HG03045 (cell line): ENCODE measurements around the gene EPHB2.
"Not testable (repeated sequence)": the region's sequence is repeated elsewhere in the genome, so short reads cannot be mapped to it uniquely, and the experiment has no call there.

Experiments used
- ATAC-seq: cut with Tn5 transposase; IDR thresholded peaks from one replicate; pipeline ENCODE4 v1.9.1; 2021; ENCODE audit warnings: mild to moderate bottlenecking, moderate library complexity; ENCODE audit not compliant: unreplicated experiment

The EPHB2 gene

DNA sequence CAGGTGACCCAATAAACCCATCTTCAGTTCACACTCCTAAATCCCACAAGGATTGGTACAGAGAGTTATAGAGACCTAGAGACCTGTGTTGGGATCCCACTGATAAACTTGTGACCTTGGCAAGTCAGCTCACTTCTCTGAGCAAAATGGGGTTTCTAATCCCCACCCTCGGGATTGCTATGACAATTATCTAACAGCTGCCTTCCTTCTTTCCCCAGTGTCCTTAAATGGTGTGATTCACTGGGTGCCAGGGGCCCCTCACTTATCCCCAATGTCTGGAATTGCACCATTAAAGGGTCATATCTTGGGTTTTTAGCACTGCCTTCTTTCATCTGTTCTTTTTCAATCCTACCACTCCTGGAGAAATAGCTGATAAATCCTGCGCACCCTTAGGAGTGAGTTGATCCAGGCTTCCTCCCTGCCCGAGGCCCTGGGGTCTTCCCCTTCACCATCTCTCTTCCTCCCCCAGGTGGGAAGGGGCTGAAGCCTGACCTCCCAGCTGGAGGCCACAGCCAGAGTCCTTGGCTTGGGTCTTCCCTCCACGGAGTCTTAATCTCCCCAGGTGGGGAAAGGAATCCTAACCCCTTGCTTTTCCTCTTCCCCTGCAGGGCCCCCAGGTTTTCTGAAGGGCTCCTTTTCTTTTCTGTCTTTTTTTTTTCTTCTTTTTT, 222.3 kb downstream of the EPHB2 start:
- no peak for ATAC-seq

DNA sequence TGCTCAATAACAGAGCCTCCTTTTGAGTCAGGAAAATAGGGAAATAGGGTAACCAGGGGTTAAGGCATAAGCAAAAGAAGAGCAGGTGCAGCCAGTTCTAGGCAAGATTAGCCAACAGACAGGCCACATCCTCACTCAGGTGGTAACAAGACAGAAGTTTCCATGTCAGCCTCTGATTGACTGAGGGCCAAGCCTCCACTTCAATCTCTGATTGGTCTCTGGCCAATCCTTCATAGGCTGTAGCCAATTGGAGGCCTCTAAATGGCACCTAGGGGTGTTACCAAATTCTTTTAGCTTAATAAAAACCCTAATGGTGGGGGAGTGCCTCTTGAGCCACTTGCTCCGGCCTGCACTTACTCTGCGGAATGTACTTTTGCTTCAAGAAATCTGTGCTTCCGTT, 224.8 kb downstream of the EPHB2 start:
- no peak for ATAC-seq

DNA sequence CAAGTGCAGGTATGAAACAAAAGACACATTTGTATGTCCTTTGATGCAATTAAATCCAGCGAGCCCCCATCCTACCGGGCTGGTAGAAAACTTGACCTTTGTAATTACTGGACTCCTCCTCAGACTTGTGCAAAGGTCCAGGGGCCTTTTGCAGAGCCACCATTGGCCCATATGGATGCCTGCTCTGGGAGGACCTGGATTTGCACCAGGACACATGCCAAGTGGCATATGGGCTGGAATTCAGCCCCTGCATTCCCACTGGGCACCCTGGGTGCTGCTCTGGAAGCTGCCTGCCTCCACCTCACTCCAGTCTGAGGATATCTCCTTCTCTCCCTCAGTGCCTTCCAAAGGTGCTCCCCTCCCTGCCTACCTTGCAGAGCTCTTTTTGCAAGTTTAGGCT, 226.0 kb downstream of the EPHB2 start:
- ATAC-seq, result no peak

DNA sequence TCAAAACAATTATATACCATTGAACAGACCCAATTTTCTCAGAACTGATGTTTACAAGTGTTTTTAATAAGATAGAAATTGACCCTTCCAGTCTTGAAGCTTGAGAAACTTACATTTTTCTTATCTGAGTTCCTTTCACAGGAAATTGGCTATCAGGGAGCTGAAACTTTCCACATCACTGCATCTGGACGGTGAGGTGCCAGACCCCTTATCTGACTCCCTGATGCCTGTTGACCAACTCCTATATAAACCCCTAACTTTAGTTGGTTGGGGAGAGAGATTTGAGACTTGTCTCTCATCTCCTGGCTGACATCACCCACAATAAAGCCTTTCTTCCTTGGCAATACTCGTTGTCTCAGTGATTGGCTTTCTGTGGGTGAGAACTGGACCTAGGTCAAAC, 230.6 kb downstream of the EPHB2 start:
- no peak for ATAC-seq

DNA sequence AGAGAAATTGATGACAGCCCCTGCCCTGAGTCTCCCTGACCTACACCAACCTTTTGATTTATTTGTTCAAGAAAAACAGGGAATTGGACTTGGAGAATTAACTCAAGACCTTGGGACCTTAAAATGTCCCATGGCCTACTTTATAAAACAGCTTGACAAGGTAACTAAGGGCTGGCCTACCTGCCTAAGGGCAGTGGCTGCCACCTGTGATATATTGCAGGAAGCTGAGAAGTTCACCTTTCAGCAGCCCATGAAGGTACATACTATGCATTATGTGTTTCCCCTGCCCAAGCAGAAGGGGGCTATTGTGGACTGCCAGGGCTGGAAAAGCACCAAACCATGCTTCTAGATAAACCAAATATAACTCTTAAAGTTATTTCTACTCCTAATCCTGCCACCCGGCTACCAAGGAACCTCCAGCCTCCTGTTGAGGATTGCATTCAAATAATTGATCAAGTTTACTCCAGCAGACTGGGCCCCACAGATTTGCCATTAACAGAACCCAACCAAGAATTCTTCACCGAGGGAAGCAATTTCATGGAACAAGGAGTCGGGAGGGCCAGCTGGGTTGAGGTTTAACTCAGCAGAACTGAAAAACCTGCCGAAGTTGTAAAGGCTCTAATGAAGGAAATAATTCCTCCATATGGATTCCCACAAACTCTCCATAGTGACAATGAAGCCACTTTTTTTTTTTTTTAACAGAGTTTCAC, 233.9 kb downstream of the EPHB2 start:
- ATAC-seq, result no peak

DNA sequence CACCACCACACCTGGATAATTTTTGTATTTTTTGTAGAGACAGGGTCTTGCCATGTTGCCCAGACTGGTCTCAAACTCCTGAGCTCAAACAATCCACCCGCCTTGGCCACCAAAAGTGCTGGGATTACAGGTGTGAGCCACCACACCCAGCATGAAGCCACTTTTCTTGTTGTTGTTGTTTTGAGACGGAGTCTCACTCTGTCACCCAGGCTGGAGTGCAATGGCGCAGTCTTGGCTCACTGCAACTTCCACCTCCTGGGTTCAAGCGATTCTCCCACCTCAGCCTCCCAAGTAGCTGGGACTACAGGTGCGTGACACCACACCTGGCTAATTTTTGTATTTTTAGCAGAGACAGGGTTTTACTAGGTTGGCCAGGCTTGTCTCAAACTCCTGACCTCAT, 234.5 kb downstream of the EPHB2 start:
- ATAC-seq, result not testable (repeated sequence)

DNA sequence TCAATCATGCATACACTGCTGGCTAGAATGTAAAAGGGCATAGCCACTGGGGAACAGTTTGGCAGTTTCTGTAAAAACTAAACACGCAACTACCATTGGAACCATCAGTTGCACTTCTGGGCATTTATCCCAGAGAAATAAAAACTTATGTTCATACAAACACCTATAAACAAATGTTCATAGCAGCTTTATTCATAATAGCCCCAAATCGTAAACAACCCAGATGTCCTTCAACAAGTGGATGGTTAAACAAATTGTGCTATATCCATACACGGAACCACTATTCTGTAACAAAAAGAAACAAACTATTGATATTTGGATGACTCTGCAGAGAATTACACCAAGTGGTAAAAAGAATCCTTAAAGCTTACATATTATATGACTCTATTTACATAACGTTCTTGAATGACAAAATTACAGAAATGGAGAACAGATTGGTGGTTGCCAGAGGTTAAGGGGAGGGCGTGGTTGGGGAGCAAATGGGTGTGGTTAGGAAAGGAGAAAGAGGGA, 239.2 kb downstream of the EPHB2 start:
- ATAC-seq, result no peak

DNA sequence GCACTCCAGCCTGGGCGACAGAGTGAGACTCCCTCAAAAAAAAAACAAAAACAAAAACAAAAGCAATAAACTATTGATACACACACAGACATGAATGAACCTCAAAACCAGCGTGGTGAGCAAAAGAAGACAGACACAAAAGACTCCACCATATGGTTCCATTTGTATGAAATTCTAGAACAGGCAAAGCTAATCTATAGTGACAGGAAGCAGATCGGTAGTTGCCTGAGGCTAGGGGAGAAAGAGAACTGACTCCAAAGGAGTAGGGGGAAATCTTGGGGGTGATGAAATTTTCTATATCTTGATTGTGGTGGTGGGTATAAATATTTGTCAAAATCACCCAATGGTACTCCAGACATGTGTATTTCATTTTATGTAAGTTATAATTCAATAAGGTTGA, 241.2 kb downstream of the EPHB2 start:
- ATAC-seq, result no peak

DNA sequence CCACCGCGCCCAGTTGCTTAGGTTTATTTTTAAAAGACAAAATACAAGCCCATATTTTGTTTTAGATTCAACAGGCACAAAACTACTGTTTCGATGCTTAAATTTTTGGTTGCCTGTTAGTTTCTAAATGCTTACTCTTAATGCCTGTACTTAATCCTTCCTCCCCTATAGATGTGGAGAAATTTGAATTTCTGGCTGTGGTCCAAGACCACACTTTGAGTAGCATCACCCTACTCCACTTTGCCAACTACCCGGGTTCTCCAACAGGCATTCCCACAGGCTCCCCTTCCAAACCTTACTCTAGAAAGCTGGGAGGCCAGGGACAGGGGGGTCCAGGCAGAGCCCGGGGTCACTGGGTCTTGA, 242.0 kb downstream of the EPHB2 start:
- ATAC-seq, result no peak

DNA sequence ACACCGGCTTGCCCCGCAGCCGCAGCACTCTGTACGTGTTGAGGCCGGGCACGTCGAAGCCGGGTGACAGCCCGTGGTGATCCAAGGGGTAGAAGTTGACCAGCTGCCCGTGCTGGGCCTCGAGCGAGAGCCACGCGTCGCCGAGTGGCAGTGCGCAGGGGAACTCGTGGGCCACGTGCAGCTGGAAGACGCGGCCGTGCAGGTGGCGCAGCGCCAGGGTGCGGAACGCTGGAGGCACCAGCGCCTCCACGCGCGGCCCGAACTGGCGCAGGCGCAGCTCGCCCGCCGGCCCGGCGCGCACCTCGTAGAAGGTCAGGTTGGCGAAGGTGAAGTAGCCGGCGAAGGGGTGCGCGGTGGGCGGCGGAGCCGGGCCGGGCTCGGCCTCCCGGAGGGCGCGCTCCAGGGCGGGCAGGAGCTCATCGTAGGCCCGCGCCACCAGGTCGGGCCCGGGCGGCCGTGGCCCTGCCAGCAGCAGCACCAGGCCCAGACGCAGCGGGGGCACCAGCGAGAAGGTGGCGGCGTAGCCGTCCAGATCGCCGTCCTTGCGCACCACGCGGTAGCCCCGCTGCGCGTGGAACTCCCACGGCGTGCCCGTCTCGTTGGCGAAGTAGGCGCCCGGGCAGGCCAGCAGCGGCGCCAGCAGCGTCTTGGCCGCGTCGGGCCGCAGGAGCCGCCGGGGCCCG, 242.6 kb downstream of the EPHB2 start:
- ATAC-seq, result no peak

DNA sequence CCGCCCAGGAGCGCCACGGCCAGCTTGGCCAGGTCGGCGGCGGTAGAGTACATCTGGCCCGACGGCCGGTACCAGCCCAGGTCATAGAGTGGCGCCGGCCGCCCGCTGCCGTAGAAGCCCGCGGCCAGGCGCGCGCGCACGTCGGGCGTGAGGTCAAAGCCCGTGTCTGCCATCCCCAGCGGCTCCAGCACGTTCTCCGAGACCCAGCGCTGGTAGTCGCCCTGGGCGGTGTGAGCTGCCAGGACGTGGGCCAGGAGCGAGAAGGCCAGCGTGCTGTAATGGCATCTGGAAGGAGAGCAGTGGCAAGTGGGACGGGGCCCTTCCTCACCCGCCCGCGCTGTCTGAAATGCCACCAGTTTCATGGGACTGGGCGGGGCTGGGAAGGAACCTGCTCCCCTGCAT, 243.1 kb downstream of the EPHB2 start:
- no peak for ATAC-seq

DNA sequence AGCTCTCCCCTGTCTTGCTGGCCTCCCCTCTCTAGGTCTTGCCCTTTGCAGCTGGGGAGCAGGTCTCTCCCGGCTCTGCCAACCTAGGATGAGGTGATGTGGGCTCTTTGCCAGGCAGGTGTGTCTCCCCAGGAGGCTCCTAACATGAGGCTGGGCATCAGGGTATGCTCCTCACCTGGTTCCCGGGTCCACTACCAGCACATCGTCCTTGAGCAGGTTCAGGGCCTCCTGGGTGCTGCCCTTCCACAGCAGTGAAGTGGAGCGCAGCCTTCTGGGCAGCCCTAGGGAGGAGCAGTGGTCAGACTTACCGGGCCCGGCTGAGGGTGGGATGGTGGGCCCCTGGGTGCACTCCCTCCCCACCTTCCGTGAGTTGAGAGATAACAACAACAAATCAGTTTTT, 244.5 kb downstream of the EPHB2 start:
- no peak for ATAC-seq

DNA sequence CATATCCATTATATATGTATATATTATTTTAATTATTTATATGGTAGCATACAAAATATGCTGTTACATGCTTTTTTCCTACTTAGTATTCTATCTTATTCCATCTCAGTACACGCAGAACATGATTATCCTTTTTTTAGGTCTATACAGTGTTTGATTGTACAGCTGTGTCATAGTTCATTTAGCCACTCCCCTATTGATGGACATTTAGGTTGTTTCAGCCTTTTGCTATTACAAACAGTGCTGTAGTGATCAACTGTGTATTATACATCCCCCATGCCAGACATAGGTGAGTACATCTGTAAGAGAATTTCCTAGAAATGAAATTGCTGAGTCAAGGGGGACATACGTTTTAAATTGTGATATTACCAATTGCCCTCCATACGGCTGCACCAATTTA, 246.4 kb downstream of the EPHB2 start:
- no peak for ATAC-seq

DNA sequence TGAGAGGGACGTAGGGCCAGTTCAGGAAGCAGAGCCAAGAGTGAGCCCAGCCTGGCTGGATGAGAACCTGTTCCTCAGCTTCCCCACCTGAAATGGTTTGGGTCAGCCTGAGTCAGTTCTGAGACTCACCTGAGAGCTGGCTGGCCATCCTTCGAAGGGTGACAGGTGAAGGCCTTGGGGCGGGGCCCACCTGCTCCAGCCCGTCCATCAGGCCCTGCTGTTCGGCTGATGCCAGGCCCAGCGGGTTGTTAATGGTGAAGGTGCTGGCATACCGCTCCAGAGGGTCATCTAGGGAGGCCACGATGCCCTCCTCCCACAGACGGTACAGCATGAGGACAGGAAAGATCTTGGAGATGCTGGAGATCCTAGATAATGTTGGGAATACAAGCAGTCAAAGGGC, 247.9 kb downstream of the EPHB2 start:
- ATAC-seq, result no peak

DNA sequence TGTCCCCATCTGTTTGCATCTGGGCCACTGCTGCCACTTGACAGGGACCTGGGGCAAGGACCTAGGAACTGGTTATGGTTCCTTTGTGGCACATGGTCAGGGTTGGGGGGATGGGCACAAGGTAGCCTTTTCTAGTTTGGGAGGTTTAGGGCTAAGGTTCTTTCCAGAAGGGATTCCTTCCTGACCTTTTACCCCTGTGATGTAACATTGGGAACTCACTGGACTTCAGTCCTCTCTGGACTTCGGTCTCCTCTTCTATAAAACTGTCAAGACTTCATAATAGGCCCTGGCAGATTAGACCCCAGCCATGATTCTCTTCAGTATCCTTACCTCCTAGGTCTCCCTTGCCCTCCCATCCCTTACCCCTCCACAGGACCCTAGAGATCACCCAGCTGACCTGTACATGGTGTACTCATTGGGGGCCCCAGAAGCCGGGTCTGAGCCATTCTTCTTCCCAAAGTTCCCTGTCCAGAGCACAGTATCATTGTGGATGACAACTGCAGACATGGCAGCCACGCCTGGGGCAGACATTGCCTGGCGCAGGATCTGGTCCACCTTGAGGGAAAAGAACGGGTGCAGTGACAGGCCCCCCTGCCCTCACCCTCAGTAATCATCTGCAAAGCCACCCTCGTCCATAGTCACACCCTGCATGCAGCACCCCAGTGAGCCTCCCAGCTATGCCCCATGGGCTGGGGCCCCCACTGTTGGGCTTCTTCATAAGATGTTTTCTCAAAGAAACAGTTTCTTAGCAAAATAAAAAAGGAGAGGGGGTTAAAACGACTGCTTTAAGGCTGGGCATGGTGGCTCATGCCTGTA, 249.1 kb downstream of the EPHB2 start:
- ATAC-seq, result no peak

DNA sequence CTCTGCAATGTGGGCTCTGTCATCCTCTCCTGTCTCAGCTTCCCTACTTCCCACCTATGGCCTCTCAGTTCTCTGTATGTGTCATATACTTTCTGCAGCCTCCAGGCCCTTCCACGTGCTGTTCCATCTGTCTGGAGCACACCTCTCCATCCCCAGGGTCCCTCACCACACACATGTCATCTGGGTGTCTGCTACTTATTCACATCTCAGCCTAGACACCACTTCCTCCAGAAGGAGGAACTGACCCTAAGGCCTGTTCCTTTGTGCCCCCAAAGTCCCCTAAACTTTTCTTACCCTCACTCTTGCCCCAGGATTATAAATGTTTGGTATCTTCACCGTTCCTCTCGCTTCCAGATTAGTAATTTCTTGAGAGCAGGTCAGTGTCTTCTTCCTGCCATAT, 251.9 kb downstream of the EPHB2 start:
- no peak for ATAC-seq

DNA sequence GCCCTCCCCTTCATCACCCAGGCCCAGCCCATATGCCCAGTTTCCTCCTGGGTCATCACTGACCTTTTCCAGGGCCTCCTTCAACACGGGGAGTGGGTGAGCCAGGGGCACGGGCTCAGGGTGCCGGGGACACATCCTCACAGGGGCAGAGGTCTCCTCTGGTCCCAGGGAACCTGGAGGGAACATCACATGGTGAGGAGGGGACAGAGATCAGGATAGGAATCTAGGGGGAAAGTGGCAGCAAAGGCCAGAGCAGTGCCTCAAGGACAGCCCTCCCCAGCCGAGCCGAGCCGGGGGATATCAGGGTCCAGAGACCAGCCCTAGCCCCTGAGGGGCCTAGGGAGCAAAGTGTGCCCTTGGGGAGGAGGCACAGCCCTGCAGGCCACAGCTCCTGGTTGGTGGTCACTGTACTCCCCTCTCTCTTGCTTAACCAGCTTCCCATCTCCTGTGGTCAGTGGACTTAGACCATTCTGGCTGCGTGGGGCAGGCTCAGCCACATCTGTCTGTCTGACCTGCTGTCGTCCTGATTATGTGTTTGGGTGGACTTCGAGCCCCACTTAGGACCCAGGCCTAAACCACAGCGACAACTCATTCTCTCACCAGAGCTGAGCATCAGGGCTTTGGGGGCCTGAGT, 252.5 kb downstream of the EPHB2 start:
- no peak for ATAC-seq

DNA sequence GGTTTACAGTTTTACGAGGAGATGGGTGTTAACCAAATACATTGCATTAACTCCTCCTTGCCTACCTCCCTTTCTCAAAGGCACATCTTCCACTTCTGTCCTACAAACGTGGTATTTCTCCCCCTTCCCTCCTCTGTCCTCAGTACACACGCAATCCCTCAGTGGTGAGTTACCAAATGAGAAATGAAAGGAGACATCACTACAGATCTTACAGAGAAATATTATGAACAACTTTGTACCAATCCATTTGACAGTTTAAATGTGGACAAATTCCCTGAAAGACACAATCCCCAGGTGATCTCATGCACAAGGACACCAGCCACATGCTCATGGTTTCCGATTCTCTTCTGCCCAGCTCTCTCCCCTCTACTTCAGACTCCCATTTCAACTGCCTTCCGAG, 255.7 kb downstream of the EPHB2 start:
- ATAC-seq, result no peak

DNA sequence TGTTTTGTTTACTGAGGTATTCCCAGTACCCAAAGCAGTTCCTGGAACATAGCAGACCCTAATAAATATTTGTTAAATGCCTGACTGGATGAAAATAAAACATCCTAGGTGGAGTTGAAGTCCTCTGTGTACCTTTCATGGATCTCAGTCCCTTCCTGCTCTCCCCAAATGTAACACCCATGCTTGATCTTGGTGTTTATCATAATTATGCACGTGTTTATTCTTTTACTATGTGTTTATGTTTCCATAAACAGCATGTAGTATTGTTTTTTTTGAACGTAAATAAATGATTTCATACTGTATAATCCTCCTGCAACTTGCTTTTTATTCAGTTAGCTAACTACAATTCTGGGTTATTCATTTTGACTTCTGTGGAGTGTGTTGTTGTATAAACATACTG, 257.2 kb downstream of the EPHB2 start:
- ATAC-seq, result no peak

DNA sequence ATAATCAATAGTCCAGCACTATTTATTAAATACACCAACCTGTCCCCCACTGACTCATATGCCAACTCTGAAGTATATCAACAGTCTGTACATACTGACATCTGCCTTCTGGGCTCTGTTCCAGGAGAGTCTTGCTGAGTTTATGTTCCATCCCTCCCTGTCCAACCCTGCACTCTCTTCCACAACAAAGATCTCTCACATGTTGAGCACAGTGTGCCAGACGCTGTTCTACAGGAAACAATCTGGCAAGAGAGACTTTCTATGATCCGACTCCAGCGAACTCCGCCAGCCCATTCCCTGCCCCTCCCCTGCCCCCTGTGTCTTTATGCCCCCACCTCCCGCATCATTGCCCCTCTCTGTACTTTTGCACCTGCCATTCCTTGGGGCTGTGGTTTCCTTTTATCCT, 258.7 kb downstream of the EPHB2 start:
- no peak for ATAC-seq

DNA sequence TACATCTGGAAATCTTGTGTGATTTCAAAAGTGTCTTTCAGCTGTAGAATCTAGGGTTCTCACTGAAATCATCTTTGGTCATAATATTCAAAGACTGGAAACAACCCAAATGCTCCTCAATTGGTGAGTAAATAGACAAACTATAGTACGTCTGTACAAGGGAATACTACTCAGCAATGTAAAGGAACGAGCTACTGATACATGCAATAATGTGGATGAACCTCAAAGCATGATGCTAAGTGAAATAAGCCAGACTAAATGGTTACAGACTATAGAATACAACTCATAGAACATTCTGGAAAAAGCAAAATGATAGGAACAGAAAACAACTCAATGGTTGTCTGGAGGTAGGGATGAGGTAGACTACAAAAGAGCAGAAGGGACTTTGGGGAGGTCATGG, 259.5 kb downstream of the EPHB2 start:
- no peak for ATAC-seq
